KOPT-K1 (cell line): Measurements from ENCODE around the gene CTSW.
"Not testable (repeated sequence)": the region's sequence is repeated elsewhere in the genome, so short reads cannot be mapped to it uniquely, and the experiment has no call there.

Experiments used
- H3K27ac ChIP-seq: fragments of 200-600 bp; sonication (generic); 2 replicates; pipeline ENCODE4 v1.5.1; 2016; ENCODE audit warnings: antibody characterized with exemption, mild to moderate bottlenecking, low read depth, low read length; ENCODE audit not compliant: poor library complexity, severe bottlenecking
- H3K36me3 ChIP-seq: fragments of 200-600 bp; sonication (generic); 2 replicates; pipeline ENCODE4 v1.5.1; 2017; ENCODE audit warnings: antibody characterized with exemption, mild to moderate bottlenecking, low read length, moderate library complexity; ENCODE audit not compliant: insufficient read depth
- H3K9me3 ChIP-seq: fragments of 200-600 bp; sonication (generic); 2 replicates; pipeline ENCODE4 v1.5.1; 2017; ENCODE audit warnings: antibody characterized with exemption, low read length, mild to moderate bottlenecking; ENCODE audit not compliant: insufficient read depth, poor library complexity, severe bottlenecking

Gene CTSW

DNA sequence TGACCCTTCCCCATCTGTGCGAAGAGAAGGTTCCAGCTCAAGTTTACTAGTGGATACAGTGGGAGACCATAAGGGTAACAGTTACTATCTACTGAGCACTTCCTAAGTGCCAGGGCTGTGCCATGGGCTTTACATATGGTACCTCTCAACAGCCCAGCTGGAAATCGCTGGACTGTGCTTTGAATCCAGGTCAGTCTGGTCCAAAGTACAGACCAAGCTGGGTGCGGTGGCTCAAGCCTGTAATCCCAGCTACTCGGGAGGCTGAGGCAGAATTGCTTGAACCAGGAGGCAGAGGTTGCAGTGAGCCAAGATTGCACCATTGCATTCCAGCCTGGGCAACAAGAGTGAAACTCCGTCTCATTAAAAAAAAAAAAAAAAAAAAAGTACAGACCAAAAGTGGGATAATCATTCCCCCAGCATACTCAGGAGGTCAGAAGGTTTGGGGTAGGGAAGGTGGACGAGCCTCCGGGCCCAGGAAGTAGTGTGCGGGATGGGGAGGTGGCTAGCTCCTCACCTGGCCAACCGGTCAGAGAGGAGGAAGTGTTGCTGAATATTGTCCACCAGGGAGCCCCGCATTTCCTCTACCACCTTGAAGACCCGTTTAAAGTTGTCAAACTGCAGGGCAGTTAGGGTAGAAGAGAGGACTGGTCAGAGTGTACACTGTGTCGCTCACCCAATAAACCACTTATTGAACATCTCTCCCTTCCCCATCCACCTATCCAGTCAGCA lies 6.3 kb downstream of the CTSW start:
- H3K27ac ChIP-seq, result no peak overlapping the region
- H3K36me3 ChIP-seq, result peaks cover 56% of the 10 kb centered on the region

DNA sequence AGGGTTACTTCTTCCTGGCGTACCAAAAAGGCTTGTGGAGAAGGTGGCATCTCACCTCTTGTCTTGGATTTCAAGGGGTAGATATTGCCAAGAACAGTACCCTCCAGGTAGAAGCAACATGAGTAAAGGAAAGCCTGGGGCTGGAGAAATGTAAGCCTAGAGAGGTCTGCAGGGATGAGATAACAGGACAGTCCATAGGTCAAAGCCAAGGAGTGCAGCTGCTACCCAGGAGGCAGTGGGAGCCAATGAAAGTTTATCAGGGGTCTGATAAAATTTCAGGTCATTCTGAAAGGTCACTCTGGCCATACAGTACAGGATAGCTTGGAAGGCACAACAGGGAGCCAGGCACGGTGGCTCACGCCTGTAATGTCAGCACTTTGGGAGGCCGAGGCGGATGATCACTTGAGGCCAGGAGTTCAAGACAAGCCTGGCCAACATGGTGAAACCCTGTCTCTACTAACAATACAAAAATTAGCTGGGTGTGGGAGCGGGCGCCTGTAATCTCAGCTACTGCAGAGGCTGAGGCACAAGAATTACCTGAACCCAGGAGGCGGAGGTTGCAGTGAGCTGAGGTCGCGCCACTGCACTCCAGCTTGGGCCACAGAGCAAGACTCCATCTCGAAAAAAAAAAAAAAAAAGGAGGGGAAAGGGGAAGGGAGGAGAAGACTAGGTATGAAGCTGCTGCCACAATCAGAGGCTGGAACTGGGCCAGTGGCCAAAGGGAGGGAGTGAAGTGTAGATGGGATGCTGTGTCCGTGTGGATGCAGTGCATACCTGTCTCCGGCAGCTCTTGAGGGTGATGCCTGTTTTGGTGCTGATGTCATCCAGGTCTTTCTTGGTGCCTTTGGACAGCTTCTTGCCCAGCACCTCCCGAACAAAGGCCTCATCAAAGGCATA lies 7.4 kb downstream of the CTSW start:
- Histone ChIP-seq H3K9me3 (no peaks in the 10 kb centered on the region), H3K36me3 (peaks cover 49% of the 10 kb centered on the region), H3K27ac (peak overlapping the region; percentile 71)

More for the DNA sequence above, 6.3 kb downstream of the CTSW start:
- H3K9me3 ChIP-seq, result no peaks in the 10 kb centered on the region

DNA sequence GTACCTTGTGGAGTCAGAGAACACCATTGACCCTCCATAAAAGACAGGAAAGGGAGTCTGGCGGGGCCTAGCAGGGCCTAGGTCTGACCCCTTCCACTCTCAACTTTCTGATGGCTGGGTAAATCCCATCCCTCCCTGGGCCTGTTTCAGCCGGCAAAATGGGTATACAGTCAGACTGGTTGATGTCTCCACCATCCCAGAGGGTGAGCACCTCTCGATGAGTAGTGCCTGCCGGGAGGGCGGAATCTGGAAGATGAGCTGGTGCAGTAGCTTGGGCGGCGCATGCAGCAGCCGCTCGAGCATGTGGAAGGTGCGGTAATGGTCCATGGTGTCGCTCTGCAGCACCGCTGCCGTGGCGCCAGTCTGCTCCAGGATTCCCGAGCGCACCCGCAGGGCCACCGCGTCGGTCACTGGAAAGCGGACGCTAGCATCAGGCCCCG lies 8.1 kb downstream of the CTSW start:
- Histone ChIP-seq H3K36me3 (peaks cover 42% of the 10 kb centered on the region), H3K27ac (peak overlapping the region; percentile 71), H3K9me3 (no peaks in the 10 kb centered on the region)

DNA sequence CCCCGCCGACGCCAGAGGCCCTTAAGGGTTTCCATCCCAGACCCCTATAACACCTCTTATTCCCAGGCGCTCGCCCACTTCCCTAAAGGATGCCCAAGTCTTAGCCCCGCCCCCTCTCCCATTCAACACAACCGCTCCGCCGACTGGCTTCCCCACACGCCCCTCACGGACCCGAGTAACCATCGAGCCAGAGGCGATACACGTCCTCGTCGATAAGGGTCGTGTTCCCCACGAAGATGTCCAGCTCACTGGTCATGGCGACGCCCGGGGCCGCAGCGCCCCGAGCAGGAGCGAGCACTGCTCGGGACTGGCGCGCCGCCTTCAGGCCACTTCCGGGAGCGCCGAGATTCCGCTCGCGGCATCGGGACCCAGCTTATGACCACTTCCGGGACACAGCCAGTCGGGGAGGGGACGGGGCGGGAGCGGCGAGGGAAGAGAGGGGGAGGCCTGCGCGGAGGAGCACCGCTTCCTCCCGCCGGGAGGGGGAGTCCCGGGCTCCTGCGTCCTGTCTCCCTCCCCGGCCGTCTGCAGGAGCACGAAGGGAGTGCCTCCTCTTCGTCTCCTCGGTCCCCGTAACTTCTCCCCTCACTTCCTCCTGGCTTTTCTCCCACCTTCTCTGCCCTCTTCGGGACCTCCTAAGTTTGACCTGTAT lies 8.7 kb downstream of the CTSW start, which contains the start of gene FIBP:
Gene FIBP, minus strand, starts transcription at position 309 of the 652 bp plus-strand sequence. Its CDS starts 53 bp downstream, at position 256.
- H3K9me3 ChIP-seq, result no peaks in the 10 kb centered on the region
- peaks cover 37% of the 10 kb centered on the region for H3K36me3 ChIP-seq
- H3K27ac ChIP-seq, result peak within 1 kb of the TSS; percentile 71

DNA sequence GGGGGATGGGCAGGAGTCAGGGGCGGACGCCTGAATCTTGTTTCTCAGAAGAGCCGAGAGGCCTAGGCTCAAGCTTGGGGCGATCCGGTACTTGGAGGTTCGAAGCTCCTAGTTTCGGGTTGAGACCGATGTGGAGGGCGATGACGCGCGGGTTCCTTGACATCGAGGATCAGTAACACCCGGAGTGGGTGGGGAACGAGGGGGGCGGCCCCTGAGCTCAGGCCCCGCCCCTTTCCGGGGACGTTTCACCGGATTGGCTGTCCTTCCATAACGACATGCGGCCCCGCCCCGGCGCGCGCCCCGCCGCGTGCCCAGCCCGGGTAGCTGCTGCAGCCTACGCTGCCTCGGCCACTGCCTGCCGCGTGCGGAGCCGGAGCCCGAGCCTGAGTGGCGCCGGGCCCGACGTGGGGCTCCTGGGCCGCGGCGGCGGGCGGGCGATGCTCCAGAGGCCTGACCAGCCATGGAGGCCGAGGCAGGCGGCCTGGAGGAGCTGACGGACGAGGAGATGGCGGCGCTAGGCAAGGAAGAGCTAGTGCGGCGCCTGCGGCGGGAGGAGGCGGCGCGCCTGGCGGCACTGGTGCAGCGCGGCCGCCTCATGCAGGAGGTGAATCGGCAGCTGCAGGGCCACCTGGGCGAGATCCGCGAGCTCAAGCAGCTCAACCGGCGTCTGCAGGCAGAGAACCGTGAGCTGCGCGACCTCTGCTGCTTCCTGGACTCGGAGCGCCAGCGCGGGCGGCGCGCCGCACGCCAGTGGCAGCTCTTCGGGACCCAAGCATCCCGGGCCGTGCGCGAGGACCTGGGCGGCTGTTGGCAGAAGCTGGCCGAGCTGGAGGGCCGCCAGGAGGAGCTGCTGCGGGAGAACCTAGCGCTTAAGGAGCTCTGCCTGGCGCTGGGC lies 10.9 kb downstream of the CTSW start, which contains the start of gene CCDC85B:
Gene CCDC85B, plus strand, starts transcription at position 350 of the 895 bp plus-strand sequence. Its CDS starts 111 bp downstream, at position 461.
- H3K9me3 ChIP-seq, result no peaks in the 10 kb centered on the region
- H3K27ac ChIP-seq, result peak within 1 kb of the TSS; percentile 71
- peaks cover 14% of the 10 kb centered on the region for H3K36me3 ChIP-seq

DNA sequence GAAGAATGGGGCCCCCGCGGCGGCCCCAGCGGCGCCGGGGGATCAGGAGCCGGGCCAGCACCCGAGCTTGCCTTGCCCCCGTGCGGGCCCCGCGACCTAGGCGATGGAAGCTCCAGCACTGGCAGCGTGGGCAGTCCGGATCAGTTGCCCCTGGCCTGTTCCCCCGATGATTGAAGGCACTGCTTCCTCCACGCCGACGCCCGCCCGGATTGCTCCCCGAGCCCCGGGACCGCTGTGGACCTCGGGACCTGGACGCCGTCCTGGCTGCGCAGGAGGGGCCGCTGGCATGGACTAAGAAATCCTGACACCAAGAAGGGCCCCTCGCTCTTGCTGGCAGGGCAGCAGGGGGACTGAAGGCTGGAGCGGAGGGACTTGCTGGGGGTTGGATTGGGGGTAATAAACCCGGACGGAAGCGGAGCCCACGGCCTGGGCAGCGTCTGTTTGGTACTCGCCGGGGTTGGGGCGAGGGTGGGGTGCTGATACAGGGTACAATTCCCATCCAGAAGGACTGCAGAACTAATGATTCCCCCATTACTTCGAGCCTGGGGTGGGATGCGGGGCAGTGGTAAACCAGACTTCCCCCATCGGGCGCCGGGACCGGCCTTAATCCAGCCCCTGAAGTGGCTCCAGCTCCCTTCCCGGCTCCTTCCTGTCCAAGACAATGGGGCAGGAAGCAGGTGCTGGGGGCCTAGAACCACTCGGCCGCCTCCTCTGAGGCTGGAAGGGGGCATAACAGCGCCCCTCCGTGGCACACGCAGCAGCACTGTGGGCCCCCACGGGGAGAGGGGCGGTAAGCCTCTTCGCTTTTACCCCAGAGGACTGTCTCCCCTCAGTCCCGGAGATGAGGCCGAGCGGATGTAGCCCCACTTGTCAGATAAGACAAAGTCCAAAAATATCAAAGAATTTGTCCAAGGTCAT lies 11.8 kb downstream of the CTSW start:
- Histone ChIP-seq H3K27ac (peak overlapping the region; percentile 71), H3K36me3 (peaks cover 5% of the 10 kb centered on the region), H3K9me3 (no peaks in the 10 kb centered on the region)

DNA sequence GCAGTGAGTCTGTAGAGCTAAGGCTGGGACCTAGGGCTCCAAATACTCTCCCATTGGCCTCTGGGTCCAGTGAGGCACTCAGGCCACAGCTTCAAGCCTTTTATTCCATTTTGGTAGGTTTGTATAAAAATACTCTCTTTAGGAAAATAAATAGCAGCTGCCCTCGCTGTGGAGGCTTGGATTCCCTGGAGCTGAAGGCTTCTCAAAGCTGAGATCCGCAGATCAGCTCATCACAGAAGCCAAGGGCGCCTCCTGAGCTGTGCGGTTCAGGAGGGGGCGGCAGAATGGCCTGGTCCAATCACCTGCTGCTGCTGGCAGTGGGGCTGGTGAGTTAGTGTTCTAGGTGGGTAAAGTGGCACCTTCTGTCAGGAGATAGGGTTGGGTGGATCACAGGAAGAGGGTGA lies 12.5 kb downstream of the CTSW start:
- H3K36me3 ChIP-seq, H3K9me3 ChIP-seq: not testable (repeated sequence)
- peak overlapping the region; percentile 71 for H3K27ac ChIP-seq

DNA sequence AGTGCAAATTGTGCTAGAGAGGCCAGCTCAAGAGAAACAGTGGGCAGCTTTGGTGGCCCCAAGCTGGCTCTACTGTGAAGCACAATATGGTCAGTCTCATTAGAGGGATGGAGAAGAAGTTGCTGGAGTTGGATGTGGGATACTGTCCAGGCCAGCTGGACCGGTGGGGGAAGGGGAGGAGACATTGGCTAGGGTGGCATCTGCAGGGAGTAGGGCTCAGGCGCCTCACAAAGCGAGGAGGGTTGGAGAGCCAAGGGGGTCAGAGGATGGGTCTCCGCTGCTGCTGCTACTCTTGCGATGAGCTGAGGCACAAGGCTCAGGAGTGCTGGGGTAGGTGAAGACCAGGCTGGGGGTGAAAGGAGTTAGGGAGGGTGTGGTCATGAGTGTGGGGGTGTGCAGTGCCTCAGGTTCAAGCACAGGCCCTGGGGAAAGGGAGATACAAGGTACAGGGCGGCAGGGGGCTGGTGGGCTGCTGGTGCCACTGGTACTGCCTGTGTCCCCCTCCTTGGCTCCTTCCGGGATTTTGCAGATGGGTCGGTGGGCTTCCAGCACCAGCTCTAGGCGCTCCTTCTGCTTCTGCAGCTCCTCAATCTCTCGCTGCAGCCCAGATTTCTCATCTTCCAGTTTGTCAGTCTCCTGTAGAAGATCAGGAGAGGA lies 13.2 kb downstream of the CTSW start:
- Histone ChIP-seq H3K27ac (no peak overlapping the region), H3K36me3 (no peaks in the 10 kb centered on the region), H3K9me3 (no peaks in the 10 kb centered on the region)

DNA sequence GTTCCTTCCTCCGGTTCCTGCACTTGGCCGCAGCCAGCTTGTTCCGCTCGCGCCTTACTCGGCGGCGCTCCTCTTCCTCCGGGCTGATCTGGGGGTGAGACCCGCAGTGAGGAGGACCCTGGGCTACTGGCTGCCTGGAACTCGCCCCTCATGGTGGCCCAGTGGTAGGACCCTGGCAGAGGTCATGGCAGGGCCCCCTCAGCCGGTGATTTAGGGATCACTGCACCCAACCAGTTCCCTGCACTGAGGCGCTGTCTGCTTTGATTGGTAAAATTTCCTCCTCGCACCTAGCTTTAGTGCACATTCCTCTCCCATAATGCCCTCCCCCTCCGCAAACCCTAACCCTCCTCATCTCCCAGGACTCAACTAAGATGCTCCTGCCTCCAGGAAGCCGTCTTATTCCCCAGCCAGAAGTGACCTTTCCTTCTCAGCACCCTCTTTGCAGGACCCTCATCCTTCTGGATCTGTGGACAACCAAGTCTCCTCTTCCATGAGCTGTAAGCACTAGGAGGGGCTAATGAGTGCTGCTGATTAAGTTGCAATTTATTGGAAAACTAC lies 14.5 kb downstream of the CTSW start:
- H3K9me3 ChIP-seq, result no peaks in the 10 kb centered on the region
- no peak overlapping the region for H3K27ac ChIP-seq
- no peaks in the 10 kb centered on the region for H3K36me3 ChIP-seq

DNA sequence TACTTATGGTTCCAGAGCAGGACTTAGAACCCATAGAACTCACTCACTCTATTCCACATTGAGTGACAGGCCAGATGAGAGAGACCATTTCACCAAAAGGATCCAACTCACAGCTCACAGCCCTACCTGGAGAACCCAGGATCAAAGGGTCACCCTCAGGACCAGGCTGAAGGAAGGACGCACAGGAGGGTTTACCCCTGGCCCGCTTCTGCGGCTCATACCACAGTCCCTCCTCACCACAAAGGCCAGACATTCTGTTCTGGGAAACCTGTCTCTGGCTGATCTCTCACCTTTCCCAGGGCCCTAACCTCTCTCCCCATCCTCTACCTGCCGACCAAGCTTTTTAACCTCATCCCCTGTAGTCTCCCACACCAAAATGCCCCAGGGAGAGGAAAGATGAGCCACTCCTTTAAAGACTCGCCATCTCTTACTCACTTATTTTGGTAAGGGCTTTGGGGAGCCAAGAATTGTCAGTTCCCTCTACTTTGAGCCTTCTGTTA lies 15.9 kb downstream of the CTSW start:
- no peak overlapping the region for H3K27ac ChIP-seq
- H3K9me3 ChIP-seq, result no peaks in the 10 kb centered on the region
- no peaks in the 10 kb centered on the region for H3K36me3 ChIP-seq

DNA sequence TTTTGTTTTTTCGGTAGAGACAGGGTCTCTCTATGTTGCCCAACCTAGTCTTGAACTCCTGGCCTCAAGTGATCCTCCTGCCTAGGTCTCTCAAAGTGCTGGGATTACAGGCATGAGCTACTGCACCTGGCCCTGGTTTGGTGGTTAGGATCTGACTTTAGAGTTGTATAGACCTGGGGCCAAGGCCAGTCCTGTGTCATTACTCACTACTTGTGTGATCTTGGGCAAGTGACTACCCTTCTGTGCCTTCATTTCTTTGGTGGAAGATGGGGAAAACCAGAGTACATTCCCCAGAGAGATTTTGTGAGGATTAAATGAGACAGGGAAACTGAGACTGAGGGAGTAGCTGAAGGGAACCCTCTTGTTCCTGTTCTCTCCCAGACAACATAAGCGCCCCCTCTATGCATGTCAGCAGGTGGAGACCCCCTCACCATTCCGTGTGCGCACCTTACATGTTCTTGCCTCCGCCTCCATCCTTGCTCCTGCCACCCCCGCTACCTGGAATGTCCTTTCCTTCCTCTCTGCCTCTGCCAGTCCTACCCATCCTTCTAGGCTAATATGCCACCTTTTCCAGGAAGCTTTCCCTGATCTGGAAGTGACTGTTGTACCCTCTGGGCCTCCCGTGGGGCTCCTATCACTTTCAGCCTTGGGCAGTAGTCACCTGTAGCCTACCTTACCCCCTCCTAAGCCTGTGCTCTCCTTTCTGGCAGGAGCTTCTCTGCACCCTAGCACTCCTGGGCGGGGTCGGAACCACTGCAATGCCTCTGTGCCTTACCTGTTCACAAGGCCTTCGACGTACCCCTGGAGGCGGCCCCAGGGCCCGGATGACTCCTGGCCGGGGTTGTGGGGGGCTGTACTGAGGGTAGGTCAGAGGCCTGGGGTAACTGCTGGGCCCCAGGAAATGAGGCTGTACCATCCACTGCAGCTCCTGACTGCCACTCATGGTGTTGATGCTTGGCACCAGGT lies 16.7 kb downstream of the CTSW start:
- no peaks in the 10 kb centered on the region for H3K9me3 ChIP-seq
- H3K27ac ChIP-seq, result no peak overlapping the region
- H3K36me3 ChIP-seq, result no peaks in the 10 kb centered on the region

DNA sequence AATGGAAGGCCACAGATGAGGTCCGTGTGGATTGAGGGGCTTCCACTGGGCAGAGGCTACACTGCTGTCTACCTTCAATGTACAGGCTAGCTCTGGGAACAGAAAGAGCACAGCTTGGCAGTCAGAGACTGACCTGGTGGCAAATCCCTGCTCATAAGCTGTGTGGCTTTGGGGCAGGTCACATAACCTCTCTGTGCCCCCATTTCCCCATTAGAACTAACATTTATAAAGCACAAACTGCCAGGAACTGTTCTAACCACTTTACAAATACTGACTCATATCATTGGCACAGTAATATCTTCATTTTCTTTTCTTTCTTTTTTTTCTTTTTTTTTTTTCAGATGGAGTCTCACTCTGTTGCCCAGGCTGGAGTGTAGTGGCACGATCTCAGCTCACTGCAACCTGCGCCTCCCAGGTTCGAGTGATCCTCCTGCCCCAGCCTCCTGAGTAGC lies 17.4 kb downstream of the CTSW start:
- H3K27ac ChIP-seq, result no peak overlapping the region
- no peaks in the 10 kb centered on the region for H3K9me3 ChIP-seq
- no peaks in the 10 kb centered on the region for H3K36me3 ChIP-seq
